ENCODE results near the gene BDP1. TPM values are rescaled to one million over a fixed set of nuclear protein-coding genes. Genes with fewer than 3 reads are reported as not detected.
"Not testable (repeated sequence)": the region's sequence is repeated elsewhere in the genome, so short reads cannot be mapped to it uniquely, and the experiment has no call there.

Gene BDP1
- total RNA-seq, 2 experiments from 2014 or later = 26.7 to 28.1 TPM

- peak; percentile 42 for DNase-seq
- H3K27ac Mint-ChIP-seq, H3K4me3 Mint-ChIP-seq, H3K36me3 Mint-ChIP-seq, H3K9me3 Mint-ChIP-seq: not testable (repeated sequence)
- H3K4me1 Mint-ChIP-seq = peaks cover 10% of the 10 kb centered on the region
- H3K27me3 Mint-ChIP-seq = peaks cover 47% of the 10 kb centered on the region
These were observed 8.1 kb upstream of the BDP1 start for GRCh38 chr5:71447218-71447808.

- Mint-ChIP-seq H3K27me3 (peaks cover 24% of the 10 kb centered on the region), H3K27ac (no peak overlapping the region), H3K4me3 (no peak overlapping the region), H3K36me3 (peaks cover 2% of the 10 kb centered on the region), H3K4me1 (peaks cover 15% of the 10 kb centered on the region), H3K9me3 (no peaks in the 10 kb centered on the region)
- DNase-seq = no peak
These were observed 2.6 kb upstream of the BDP1 start for GRCh38 chr5:71452876-71453275.

GRCh38 chr5:71454913-71455312 is 538 bp upstream of the BDP1 start:
- Mint-ChIP-seq H3K4me3 (peak overlapping the region; percentile 95), H3K36me3 (peaks cover 11% of the 10 kb centered on the region), H3K27me3 (peaks cover 16% of the 10 kb centered on the region), H3K4me1 (peaks cover 20% of the 10 kb centered on the region), H3K9me3 (no peaks in the 10 kb centered on the region), H3K27ac (peak overlapping the region; percentile 98)
- no peak for DNase-seq

GRCh38 chr5:71456362-71456743 is 902 bp downstream of the BDP1 start:
- Mint-ChIP-seq H3K27me3 (peaks cover 8% of the 10 kb centered on the region), H3K9me3 (no peaks in the 10 kb centered on the region), H3K27ac (peak overlapping the region; percentile 98)

DNA sequence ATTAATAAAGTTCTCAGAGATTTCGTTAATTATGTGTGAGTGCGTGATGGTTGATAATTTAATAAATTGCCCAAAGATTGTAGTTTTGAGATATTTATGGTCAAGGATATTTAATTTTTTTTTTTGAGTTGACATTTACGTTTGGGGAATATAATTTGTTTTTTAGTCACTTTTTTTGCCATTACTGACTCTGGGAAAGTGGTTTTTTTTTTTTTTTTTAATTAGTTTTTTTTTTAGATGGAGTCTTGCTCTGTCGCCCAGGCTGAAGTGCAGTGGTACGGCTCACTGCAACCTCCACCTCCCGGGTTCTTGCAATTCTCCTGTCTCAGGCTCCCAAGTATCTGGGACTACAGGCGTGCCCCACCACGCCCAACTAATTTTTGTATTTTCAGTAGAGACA is 1.7 kb downstream of the BDP1 start:
- Mint-ChIP-seq H3K4me3 (peak overlapping the region; percentile 95), H3K4me1 (peaks cover 20% of the 10 kb centered on the region), H3K9me3 (no peaks in the 10 kb centered on the region), H3K27ac (peak overlapping the region; percentile 78), H3K36me3 (peaks cover 16% of the 10 kb centered on the region), H3K27me3 (peaks cover 3% of the 10 kb centered on the region)
- DNase-seq = no peak

More at GRCh38 chr5:71456362-71456743, 902 bp downstream of the BDP1 start:
- Mint-ChIP-seq H3K4me1 (peaks cover 20% of the 10 kb centered on the region), H3K36me3 (peaks cover 16% of the 10 kb centered on the region), H3K4me3 (peak overlapping the region; percentile 95)
- DNase-seq = no peak

GRCh38 chr5:71460693-71461092 is 5.2 kb downstream of the BDP1 start:
- H3K27me3 Mint-ChIP-seq = no peaks in the 10 kb centered on the region
- no peak overlapping the region for H3K27ac Mint-ChIP-seq
- peaks cover 19% of the 10 kb centered on the region for H3K36me3 Mint-ChIP-seq
- no peak overlapping the region for H3K4me3 Mint-ChIP-seq
- H3K9me3 Mint-ChIP-seq = no peaks in the 10 kb centered on the region
- no peak for DNase-seq
- H3K4me1 Mint-ChIP-seq = peaks cover 14% of the 10 kb centered on the region

DNA sequence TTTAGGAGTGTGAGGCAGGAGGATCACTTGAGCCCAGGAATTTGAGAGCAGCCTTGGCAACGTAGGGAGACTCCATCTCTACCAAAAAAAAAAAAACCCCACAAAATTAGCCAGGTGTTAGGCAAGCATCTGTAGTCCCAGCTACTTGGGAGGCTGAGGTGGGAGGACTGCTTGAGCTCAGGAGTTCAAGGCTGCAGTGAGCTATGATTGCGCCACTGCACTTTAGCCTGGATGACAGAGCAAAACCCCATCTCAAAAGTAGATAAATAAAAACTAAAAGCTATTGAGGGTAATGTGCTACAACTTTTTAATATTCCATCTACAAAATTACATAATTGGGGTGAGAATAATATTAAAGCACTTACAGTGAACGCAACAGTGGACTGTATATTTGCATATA is 5.9 kb downstream of the BDP1 start:
- no peaks in the 10 kb centered on the region for H3K27me3 Mint-ChIP-seq
- no peak for DNase-seq
- peaks cover 14% of the 10 kb centered on the region for H3K4me1 Mint-ChIP-seq
- no peak overlapping the region for H3K27ac Mint-ChIP-seq
- peaks cover 19% of the 10 kb centered on the region for H3K36me3 Mint-ChIP-seq
- no peaks in the 10 kb centered on the region for H3K9me3 Mint-ChIP-seq
- no peak overlapping the region for H3K4me3 Mint-ChIP-seq

DNA sequence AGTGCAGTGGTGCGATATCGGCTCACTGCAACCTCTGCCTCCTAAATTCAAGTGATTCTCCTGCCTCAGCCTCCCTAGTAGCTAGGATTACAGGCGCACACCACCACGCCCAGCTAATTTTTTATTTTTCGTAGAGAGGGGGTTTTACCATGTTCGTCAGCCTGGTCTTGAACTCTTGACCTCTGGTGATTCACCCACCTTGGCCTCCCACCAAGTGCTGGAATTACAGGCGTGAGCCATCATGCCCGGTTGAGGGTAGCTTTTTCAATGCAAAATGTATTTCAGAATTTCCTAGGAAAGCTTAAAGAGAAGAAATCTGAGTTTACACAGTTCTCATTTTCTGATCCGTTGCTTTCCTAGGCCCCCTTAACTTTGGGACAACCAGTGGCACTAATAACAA is 15.7 kb downstream of the BDP1 start:
- H3K36me3 Mint-ChIP-seq = peaks cover 19% of the 10 kb centered on the region
- no peaks in the 10 kb centered on the region for H3K27me3 Mint-ChIP-seq
- peak overlapping the region; percentile 48 for H3K27ac Mint-ChIP-seq
- DNase-seq = no peak
- H3K4me3 Mint-ChIP-seq = no peak overlapping the region
- no peaks in the 10 kb centered on the region for H3K4me1 Mint-ChIP-seq
- H3K9me3 Mint-ChIP-seq = no peaks in the 10 kb centered on the region

- H3K27me3 Mint-ChIP-seq = no peaks in the 10 kb centered on the region
- no peak for DNase-seq
- H3K27ac Mint-ChIP-seq = no peak overlapping the region
- no peak overlapping the region for H3K4me3 Mint-ChIP-seq
- no peaks in the 10 kb centered on the region for H3K9me3 Mint-ChIP-seq
- no peaks in the 10 kb centered on the region for H3K4me1 Mint-ChIP-seq
- peaks cover 26% of the 10 kb centered on the region for H3K36me3 Mint-ChIP-seq
These were observed 20.4 kb downstream of the BDP1 start for GRCh38 chr5:71475788-71476384.

DNA sequence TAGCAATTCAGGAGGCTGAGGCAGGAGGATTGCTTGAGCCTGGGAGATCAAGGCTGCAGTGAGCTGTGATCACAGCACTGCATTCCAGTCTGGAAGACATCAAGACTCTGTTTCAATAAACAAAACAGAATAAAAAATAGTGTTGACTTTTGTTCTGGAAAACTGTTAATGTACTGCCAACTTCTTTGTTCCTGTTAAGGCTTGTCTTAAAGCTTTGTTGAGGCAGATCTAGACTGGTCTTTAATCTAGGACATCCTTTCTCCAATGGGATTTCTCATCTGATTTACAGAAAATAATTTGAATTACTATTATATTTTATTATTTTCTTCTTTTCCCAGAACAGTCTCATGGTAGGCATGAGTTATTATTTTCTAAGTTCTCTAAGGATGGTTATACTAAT is 26.0 kb downstream of the BDP1 start:
- Mint-ChIP-seq H3K27me3 (no peaks in the 10 kb centered on the region), H3K36me3 (peaks cover 28% of the 10 kb centered on the region), H3K27ac (no peak overlapping the region), H3K9me3 (no peaks in the 10 kb centered on the region), H3K4me3 (no peak overlapping the region), H3K4me1 (peaks cover 12% of the 10 kb centered on the region)
- no peak for DNase-seq

DNA sequence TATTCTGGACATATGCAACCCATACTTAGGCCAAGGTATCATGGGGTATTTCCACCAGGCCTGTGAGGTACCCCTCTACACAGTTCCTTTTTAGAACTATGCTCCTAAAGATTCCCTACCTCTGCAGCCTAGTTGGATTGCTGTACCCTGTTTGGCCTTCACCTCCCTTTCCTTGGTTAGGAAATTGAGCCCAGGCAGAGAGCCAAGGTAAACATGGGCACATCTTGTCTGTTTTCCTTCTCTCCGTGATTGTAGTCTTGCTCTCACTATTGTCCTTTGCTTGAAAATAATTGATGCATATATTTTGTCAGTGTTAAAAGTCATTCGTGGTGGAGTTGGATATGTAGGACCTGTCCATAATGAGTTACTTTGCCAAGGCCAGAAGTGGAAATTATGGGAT is 26.7 kb downstream of the BDP1 start:
- Mint-ChIP-seq H3K4me3 (no peak overlapping the region), H3K27ac (no peak overlapping the region), H3K36me3 (peaks cover 31% of the 10 kb centered on the region), H3K9me3 (no peaks in the 10 kb centered on the region), H3K4me1 (peaks cover 12% of the 10 kb centered on the region), H3K27me3 (no peaks in the 10 kb centered on the region)
- DNase-seq = no peak

DNA sequence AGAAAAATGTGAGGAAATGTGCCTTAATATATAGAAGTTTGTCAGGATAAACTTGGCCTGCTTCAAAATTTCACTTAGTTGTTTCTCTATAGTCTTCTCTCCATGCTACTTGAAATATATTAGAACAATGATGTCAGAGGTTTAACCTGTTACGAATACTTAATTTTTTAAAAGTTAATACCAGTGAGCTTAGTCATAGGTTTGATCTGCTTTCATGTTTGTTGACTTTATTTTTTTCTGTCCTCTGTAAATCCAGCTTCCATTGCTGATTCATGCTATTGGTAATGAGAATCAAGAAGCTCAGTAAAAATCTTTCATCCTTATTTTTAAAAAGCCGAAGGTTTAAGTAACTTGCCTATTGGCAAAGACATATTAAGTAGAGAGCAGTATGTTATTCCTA is 27.9 kb downstream of the BDP1 start:
- Mint-ChIP-seq H3K27ac (peak overlapping the region; percentile 9), H3K9me3 (no peaks in the 10 kb centered on the region), H3K4me3 (no peak overlapping the region)

GRCh38 chr5:71492817-71493615 is 37.6 kb downstream of the BDP1 start:
- Mint-ChIP-seq H3K27me3 (no peaks in the 10 kb centered on the region), H3K4me1 (peaks cover 2% of the 10 kb centered on the region), H3K9me3 (no peaks in the 10 kb centered on the region), H3K27ac (no peak overlapping the region), H3K4me3 (no peak overlapping the region), H3K36me3 (peaks cover 33% of the 10 kb centered on the region)
- DNase-seq = no peak

More for the DNA sequence above, 27.9 kb downstream of the BDP1 start:
- H3K36me3 Mint-ChIP-seq = peaks cover 28% of the 10 kb centered on the region
- H3K4me1 Mint-ChIP-seq = peaks cover 12% of the 10 kb centered on the region
- DNase-seq = no peak
- no peaks in the 10 kb centered on the region for H3K27me3 Mint-ChIP-seq

DNA sequence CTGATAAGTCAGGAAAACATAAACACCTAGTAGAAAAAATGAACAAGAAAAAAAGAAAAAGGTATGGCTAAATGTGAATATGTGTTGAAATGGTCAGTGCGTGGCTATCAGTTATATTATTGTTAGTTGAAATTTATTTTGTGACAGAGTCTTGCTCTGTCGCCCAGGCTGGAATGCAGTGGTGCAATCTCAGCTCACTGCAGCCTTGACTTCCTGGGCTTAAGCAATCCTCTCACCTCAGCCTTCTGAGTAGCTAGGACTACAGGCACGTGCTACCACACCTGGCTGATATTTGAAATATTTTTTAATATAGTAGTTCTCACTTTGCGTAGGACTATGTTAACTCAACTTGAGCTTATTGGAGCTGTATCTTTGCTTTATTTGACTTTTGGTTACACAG is 38.8 kb downstream of the BDP1 start:
- not testable (repeated sequence) for H3K4me1 Mint-ChIP-seq, H3K27me3 Mint-ChIP-seq, H3K4me3 Mint-ChIP-seq, DNase-seq, H3K27ac Mint-ChIP-seq, H3K9me3 Mint-ChIP-seq
- H3K36me3 Mint-ChIP-seq = peaks cover 29% of the 10 kb centered on the region

DNA sequence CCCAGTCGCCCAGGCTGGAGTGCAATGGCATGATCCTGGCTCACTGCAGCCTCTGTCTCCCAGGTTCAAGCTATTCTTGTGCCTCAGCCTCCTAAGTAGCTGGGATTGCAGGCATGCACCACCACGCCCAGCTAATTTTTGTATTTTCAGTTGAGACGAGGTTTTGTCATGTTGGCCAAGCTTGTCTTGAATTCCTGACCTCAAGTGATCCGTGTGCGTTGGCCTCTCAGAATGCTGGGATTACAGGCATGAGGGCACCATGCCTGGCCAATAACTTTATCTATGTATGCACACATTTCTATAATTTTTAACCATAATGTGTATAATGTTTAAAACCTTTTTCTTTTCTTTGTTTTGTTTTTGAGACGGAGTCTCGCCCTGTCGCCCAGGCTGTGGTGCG is 43.3 kb downstream of the BDP1 start:
- H3K27ac Mint-ChIP-seq, H3K27me3 Mint-ChIP-seq, H3K4me1 Mint-ChIP-seq, H3K4me3 Mint-ChIP-seq, H3K9me3 Mint-ChIP-seq, DNase-seq: not testable (repeated sequence)
- peaks cover 24% of the 10 kb centered on the region for H3K36me3 Mint-ChIP-seq

All from activated naive CD8-positive, alpha-beta T cell treated with anti-CD3 and anti-CD28 coated beads for 36 hours (primary cell).